Measurements from ENCODE around the gene PARD3B.

DNA sequence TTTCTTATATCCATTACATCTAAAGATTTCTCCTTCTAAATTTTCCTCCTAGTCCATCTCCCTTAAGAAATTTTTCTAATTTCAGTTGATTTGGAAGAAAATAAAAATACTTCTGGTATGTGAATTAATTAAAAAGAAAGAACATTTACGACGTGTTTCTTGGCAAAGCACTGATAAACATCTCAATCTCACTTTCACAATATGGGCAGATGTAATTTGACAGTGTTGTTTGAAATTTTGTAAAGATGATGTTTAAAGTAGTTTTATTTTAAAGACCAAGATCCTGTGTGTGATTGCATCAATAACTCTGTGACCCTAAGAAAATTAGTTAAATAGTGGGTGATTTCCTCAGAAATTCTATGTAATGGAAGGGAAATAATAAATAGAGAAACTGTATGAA, 510.0 kb downstream of the PARD3B start:
- no peak for TF ChIP-seq POLR2A (IDR thresholded peaks at IDR 0.05)
- TF ChIP-seq, protein P1, sequence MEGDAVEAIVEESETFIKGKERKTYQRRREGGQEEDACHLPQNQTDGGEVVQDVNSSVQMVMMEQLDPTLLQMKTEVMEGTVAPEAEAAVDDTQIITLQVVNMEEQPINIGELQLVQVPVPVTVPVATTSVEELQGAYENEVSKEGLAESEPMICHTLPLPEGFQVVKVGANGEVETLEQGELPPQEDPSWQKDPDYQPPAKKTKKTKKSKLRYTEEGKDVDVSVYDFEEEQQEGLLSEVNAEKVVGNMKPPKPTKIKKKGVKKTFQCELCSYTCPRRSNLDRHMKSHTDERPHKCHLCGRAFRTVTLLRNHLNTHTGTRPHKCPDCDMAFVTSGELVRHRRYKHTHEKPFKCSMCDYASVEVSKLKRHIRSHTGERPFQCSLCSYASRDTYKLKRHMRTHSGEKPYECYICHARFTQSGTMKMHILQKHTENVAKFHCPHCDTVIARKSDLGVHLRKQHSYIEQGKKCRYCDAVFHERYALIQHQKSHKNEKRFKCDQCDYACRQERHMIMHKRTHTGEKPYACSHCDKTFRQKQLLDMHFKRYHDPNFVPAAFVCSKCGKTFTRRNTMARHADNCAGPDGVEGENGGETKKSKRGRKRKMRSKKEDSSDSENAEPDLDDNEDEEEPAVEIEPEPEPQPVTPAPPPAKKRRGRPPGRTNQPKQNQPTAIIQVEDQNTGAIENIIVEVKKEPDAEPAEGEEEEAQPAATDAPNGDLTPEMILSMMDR (IDR thresholded peaks at IDR 0.05), result no peak
- no peak for TF ChIP-seq POLR2AphosphoS5 (IDR thresholded peaks at IDR 0.05)

All from prostate gland (tissue), 2 donors.